ENCODE measurements around the gene CACNA2D2. TPM values are rescaled to one million over a fixed set of nuclear protein-coding genes. Genes with fewer than 3 reads are reported as not detected.

Gene CACNA2D2
- total and polyA plus RNA-seq, 4 donors: 0.10 to 0.19 (median 0.15) TPM

DNA sequence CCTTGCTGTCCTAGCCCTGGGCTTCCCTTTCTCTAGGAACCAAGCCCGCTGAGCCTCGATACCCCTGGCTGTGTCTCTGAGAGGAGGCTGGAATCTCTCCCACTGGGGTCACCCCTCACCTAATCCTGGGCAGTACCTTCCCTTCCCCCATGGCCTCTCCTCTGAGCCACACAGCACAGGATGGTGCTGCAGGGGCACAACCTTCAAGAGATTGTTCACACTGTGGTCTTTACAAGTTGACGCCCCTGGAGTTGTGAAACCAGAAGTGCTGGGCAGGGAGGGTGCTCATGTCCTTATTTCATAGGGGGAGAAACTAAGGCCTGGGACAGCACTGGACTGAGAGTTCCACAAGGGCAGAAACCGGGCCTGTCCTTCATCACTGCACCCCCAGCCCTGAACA lies 73.2 kb downstream of the CACNA2D2 start:
- TF ChIP-seq RAD21 (IDR thresholded peaks at IDR 0.05) (no peak), HNF4G (IDR thresholded peaks at IDR 0.05) (no peak), FOXA2 (IDR thresholded peaks at IDR 0.05) (no peak)
- TF ChIP-seq, protein P1, sequence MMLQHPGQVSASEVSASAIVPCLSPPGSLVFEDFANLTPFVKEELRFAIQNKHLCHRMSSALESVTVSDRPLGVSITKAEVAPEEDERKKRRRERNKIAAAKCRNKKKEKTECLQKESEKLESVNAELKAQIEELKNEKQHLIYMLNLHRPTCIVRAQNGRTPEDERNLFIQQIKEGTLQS (IDR thresholded peaks at IDR 0.05): no peak
- 79% methylated on average over 4 of the region's 4 CpGs for WGBS
- DNase-seq (ENCODE audit: low spot score): no peak
- Histone ChIP-seq H3K27ac (ENCODE audit: low read depth in 1 of 2, low read length in 2 of 2) (no peak overlapping the region), H3K36me3 (ENCODE audit: control insufficient read depth in 4 of 4, insufficient read depth in 3 of 4, low read depth in 1 of 4, low read length in 3 of 4) (no peaks in the 10 kb centered on the region), H3K4me3 (ENCODE audit: low read depth in 1 of 3, low read length in 3 of 3) (no peak overlapping the region), H3K4me1 (ENCODE audit: control insufficient read depth in 4 of 4, insufficient read depth in 4 of 4, low read length in 3 of 4) (peaks cover 0 to 8% (median 0%) of the 10 kb centered on the region in 4 donors), H3K9ac (ENCODE audit: low read depth in 1 of 2, low read length in 2 of 2) (no peak overlapping the region), H3K9me3 (ENCODE audit: control insufficient read depth in 4 of 4, low read length in 3 of 4) (no peaks in the 10 kb centered on the region), H3K27me3 (ENCODE audit: control insufficient read depth in 4 of 4, insufficient read depth in 4 of 4, low read length in 3 of 4) (no peaks in the 10 kb centered on the region)

DNA sequence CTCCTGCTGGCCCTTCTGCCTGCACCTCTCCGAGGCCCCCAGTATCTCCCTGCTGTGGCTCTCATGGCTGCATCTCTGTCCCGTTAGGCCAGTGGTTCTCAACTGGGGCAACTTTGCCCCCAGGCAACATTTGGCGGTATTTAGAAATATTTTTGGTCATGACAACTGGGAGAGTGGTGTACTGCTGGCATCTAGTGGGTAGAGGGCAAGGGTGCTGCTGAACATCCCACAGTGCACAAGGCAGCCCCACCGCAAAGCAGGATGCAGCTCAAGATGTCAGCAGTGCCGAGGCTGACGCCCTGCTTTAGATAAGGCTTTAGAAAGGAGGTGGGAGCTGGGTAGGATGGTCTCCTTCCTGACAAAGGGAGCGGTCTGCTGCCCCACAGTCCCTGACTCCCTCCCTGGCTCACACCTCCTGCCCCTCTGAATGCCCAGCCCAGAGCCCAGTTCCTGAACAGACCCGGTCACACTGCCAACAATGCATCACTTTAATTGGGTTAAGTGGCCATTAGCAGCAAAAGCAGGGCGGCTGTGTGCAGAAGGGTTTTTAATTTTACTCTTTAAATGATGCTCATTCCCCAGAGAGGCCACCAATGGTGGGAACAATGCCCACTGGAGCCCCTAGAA lies 75.3 kb downstream of the CACNA2D2 start:
- 81% methylated on average over 9 of the region's 9 CpGs for WGBS
- no peaks in the 10 kb centered on the region for H3K9me3 ChIP-seq (ENCODE audit: control insufficient read depth in 4 of 4, low read length in 3 of 4)
- H3K27me3 ChIP-seq (ENCODE audit: control insufficient read depth in 4 of 4, insufficient read depth in 4 of 4, low read length in 3 of 4): no peaks in the 10 kb centered on the region
- no peaks in the 10 kb centered on the region for H3K36me3 ChIP-seq (ENCODE audit: control insufficient read depth in 4 of 4, insufficient read depth in 3 of 4, low read depth in 1 of 4, low read length in 3 of 4)
- TF ChIP-seq, protein P1 (IDR thresholded peaks at IDR 0.05): no peak
- TF ChIP-seq RXRA (IDR thresholded peaks at IDR 0.05): no peak
- no peak for TF ChIP-seq EGR1 (IDR thresholded peaks at IDR 0.05; ENCODE audit: low read depth in 2 of 2)
- TF ChIP-seq GABPA (IDR thresholded peaks at IDR 0.05 in 1 of 2, conservative IDR thresholded peaks at IDR 0.05 in 1 of 2): no peak
- TF ChIP-seq, protein P2, sequence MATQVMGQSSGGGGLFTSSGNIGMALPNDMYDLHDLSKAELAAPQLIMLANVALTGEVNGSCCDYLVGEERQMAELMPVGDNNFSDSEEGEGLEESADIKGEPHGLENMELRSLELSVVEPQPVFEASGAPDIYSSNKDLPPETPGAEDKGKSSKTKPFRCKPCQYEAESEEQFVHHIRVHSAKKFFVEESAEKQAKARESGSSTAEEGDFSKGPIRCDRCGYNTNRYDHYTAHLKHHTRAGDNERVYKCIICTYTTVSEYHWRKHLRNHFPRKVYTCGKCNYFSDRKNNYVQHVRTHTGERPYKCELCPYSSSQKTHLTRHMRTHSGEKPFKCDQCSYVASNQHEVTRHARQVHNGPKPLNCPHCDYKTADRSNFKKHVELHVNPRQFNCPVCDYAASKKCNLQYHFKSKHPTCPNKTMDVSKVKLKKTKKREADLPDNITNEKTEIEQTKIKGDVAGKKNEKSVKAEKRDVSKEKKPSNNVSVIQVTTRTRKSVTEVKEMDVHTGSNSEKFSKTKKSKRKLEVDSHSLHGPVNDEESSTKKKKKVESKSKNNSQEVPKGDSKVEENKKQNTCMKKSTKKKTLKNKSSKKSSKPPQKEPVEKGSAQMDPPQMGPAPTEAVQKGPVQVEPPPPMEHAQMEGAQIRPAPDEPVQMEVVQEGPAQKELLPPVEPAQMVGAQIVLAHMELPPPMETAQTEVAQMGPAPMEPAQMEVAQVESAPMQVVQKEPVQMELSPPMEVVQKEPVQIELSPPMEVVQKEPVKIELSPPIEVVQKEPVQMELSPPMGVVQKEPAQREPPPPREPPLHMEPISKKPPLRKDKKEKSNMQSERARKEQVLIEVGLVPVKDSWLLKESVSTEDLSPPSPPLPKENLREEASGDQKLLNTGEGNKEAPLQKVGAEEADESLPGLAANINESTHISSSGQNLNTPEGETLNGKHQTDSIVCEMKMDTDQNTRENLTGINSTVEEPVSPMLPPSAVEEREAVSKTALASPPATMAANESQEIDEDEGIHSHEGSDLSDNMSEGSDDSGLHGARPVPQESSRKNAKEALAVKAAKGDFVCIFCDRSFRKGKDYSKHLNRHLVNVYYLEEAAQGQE (IDR thresholded peaks at IDR 0.05): no peak
- no peak for TF ChIP-seq HNF4A (conservative IDR thresholded peaks at IDR 0.05)
- TF ChIP-seq FOXA2 (IDR thresholded peaks at IDR 0.05): no peak
- TF ChIP-seq YY1 (IDR thresholded peaks at IDR 0.05): no peak
- TF ChIP-seq RAD21 (IDR thresholded peaks at IDR 0.05): no peak
- no peak for TF ChIP-seq TAF1 (conservative IDR thresholded peaks at IDR 0.05)
- no peaks in the 10 kb centered on the region for H3K4me1 ChIP-seq (ENCODE audit: control insufficient read depth in 4 of 4, insufficient read depth in 4 of 4, low read length in 3 of 4)
- H3K9ac ChIP-seq (ENCODE audit: low read depth in 1 of 2, low read length in 2 of 2): no peak overlapping the region
- H3K4me3 ChIP-seq (ENCODE audit: low read depth in 1 of 3, low read length in 3 of 3): no peak overlapping the region
- DNase-seq (ENCODE audit: low spot score): no peak
- no peak overlapping the region for H3K27ac ChIP-seq (ENCODE audit: low read depth in 1 of 2, low read length in 2 of 2)

- no peaks in the 10 kb centered on the region for H3K27me3 ChIP-seq (ENCODE audit: control insufficient read depth in 4 of 4, insufficient read depth in 4 of 4, low read length in 3 of 4)
These were observed 76.2 kb downstream of the CACNA2D2 start for GRCh38 chr3:50427217-50427616.

More at GRCh38 chr3:50427217-50427616, 76.2 kb downstream of the CACNA2D2 start:
- H3K4me1 ChIP-seq (ENCODE audit: control insufficient read depth in 4 of 4, insufficient read depth in 4 of 4, low read length in 3 of 4): no peaks in the 10 kb centered on the region
- H3K36me3 ChIP-seq (ENCODE audit: control insufficient read depth in 4 of 4, insufficient read depth in 3 of 4, low read depth in 1 of 4, low read length in 3 of 4): no peaks in the 10 kb centered on the region
- WGBS: 93% methylated on average over 13 of the region's 13 CpGs
- H3K9ac ChIP-seq (ENCODE audit: low read depth in 1 of 2, low read length in 2 of 2): no peak overlapping the region
- H3K4me3 ChIP-seq (ENCODE audit: low read depth in 1 of 3, low read length in 3 of 3): no peak overlapping the region
- no peaks in the 10 kb centered on the region for H3K9me3 ChIP-seq (ENCODE audit: control insufficient read depth in 4 of 4, low read length in 3 of 4)
- TF ChIP-seq ZBTB33 (IDR thresholded peaks at IDR 0.05) (no peak), RAD21 (IDR thresholded peaks at IDR 0.05) (no peak), EGR1 (IDR thresholded peaks at IDR 0.05; ENCODE audit: low read depth in 2 of 2) (no peak), RXRA (IDR thresholded peaks at IDR 0.05) (no peak), SP1 (IDR thresholded peaks at IDR 0.05) (no peak), YY1 (IDR thresholded peaks at IDR 0.05) (no peak)
- TF ChIP-seq, protein P1 (IDR thresholded peaks at IDR 0.05): no peak
- TF ChIP-seq, protein P2 (IDR thresholded peaks at IDR 0.05): no peak
- no peak for DNase-seq (ENCODE audit: low spot score)
- no peak overlapping the region for H3K27ac ChIP-seq (ENCODE audit: low read depth in 1 of 2, low read length in 2 of 2)

Measured in liver (tissue), 9 donors.